Non-pigmented ciliary epithelial cell (primary cell): ENCODE measurements around the gene BAHD1.
A peak's percentile ranks its signal among the peaks of the same experiment; 100 is the strongest.

Experiments used
- DNase-seq: peaks from one replicate; pipeline ENCODE4 v3.0.0-alpha.2; 2010; ENCODE audit warnings: low read depth

BAHD1 gene

DNA sequence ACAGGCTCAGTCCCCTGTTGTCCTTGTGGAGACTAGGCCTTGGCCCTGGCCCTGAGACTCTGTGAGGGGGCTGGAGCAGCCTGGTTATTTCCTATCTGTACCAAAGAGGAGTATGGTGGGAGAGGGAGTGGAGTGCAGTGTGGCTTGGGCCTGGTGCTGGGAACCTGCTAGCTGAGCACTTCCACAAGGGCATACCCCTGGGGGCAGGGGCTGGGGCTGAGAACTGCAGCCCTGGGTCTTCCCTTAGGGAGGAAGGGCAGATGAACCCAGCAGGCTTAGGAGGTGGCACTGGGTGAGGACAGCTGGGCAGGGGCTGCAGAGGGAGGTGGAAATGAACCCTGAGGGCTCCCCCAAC lies 26.5 kb downstream of the BAHD1 start:
- DNase-seq: no peak

DNA sequence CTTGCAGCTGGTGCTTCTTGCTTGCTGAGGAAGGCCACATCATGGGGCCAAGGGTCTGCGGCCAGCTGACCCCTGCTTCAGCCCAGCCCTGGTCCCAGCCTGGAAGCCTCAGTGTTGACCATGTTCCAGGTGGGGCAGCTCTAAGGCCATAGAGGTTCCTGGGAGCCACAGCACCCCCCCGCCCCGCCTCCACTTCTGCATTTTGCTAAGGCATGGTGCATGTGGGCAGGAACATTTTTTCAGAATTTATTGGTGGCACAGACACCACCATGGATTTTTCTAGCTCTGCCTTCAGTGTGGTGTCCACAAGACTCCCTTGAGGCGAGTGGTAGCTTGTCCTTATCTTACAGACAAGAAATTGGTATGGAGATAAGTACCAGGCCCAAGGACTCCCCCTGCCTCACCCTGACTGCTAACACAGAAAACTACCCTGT lies 28.2 kb downstream of the BAHD1 start:
- no peak for DNase-seq

DNA sequence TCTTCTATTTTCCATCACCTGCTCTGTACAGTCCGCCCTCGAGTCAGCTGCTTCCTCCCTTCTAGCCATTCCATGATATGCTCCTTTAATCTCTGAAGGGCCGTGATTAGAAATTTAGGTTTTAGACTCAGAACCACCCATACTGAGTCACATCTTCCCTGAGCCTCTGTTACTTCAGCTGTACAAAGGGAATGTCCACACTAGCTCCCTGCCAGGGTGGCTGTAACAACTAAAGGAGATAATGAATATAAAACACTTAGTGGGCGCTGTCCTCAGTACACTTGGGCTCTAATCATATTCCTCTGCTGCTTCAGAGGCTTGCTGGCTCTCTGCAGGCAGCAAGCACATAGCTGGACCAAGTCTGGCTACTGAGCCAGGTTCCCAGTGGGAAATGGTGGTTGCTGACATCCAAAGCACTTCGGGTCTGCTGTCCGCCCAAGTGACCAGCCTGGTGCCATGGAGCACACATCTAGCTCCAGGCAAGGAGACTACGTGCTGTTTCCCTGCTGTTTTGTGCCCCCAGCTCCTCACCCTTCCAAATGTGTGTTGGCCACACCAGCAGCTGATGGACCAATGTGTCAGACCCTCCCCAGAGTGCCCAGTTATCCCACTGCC lies 29.1 kb downstream of the BAHD1 start:
- no peak for DNase-seq

DNA sequence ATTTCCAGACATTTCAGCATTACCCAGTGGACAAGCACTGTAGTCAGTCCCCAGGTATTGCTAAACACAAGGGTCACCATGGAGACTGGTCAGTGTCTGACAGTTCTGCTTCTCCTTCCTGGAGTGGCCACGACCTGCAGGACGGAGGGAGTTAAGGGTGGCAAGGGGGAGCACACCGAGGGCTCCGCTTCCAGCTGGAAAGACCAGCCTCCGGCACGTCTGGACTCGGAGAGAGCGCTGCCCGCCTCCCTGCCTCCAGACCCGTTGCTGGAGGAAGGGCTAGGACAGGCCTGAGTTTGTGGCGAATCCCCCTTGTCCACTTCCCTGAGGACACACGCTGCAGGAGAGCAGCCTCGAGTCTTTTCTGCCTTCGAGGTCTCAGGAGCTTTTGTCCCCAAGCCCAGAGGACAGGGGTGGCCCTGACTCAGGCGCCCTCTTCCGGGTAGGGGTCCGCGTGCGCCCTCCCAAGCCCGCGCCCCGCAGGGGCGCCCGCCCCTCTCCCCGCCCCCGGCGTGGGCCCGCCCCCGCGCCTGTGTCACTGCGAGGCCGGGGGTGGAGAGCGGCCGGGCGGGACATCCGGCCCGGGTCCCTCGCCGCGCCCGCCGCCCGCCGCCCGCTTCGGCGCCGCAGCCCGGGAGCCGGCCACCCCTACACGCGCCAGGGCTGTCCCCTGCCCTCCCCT lies 29.8 kb downstream of the BAHD1 start, which contains the start of gene CHST14:
Gene CHST14, plus strand, starts transcription at position 562 of the 682 bp plus-strand sequence. CDS start 230 bp downstream, outside the sequence.
- no peak for DNase-seq

DNA sequence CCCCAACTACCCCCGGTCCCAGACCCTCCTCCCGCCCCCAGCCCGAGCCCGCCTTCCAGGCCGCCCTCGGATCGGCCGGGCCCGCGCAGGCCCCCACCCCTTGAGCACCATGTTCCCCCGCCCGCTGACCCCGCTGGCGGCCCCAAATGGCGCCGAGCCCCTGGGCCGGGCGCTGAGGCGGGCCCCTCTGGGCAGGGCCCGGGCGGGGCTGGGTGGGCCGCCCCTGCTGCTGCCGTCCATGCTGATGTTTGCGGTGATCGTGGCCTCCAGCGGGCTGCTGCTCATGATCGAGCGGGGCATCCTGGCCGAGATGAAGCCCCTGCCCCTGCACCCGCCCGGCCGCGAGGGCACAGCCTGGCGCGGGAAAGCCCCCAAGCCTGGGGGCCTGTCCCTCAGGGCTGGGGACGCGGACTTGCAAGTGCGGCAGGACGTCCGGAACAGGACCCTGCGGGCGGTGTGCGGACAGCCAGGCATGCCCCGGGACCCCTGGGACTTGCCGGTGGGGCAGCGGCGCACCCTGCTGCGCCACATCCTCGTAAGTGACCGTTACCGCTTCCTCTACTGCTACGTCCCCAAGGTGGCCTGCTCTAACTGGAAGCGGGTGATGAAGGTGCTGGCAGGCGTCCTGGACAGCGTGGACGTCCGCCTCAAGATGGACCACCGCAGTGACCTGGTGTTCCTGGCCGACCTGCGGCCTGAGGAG lies 30.5 kb downstream of the BAHD1 start:
- DNase-seq: no peak

DNA sequence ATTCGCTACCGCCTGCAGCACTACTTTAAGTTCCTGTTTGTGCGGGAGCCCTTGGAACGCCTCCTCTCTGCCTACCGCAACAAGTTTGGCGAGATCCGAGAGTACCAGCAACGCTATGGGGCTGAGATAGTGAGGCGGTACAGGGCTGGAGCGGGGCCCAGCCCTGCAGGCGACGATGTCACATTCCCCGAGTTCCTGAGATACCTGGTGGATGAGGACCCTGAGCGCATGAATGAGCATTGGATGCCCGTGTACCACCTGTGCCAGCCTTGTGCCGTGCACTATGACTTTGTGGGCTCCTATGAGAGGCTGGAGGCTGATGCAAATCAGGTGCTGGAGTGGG lies 31.0 kb downstream of the BAHD1 start:
- DNase-seq: no peak

DNA sequence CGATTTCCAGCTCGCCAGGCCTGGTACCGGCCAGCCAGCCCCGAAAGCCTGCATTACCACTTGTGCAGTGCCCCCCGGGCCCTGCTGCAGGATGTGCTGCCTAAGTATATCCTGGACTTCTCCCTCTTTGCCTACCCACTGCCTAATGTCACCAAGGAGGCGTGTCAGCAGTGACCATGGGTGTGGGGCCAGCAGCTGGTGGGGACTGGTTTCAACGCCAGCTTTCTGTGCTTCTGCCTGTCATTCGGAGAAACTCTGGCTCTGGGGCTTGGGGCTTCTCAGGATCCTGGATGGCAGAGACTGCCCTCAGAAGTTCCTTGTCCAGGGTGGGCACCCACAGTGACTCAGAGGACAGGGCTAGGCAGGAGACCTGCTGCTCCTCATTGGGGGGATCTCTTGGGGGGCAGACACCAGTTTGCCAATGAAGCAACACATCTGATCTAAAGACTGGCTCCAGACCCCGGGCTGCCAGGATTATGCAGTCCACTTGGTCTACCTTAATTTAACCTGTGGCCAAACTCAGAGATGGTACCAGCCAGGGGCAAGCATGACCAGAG lies 31.5 kb downstream of the BAHD1 start:
- DNase-seq: no peak

DNA sequence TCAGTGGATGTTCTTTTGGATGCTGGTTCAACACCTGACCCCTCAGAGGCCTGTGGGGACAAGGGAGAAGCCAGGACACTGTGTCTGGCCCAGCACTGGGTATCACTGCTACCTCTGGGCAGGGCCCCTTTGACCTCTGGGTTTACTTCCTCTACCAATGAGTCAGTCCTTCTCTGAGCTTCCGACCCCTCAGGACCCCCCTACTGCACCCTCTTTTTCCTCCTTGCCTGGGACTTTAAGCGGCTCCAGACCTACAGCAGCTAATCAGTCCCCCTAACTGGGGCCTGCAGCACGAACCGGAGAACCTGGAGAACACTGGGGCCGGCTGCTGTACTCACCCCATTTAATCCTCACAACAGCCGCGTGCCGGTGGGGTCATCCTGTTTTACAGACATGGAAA lies 33.8 kb downstream of the BAHD1 start:
- no peak for DNase-seq

DNA sequence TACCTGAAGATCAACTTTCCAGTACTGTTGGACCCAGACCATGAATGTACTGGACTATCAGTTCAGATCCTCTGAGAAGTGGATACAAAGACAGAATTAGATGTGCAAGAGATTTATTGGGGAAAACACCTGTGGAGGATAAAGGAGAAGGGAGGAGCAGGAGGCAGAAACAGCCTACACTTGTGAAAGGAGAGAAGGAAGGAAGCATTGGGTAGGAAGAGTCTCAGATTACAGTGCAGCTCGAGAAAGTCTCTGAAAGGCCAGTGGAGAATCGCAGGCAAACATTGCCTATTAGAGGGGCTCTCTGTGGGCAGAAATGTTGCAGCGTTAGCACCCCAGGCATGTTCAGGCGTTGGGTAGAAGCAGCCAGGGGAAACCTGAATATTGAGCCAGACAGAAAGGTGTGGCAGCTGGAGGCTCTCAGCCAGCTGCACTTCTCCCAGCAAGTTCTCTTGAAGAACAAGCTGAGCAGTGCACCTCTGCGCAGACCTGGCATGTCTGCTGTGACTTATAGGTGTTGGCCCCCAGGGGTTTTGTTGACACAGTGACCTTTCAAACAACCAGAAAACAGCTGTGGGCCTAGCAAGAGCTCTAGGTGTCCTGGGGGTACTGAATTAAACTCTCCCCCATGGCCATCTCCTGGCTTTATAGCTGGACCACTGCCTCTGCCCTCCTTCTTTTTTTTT lies 37.0 kb downstream of the BAHD1 start:
- no peak for DNase-seq

DNA sequence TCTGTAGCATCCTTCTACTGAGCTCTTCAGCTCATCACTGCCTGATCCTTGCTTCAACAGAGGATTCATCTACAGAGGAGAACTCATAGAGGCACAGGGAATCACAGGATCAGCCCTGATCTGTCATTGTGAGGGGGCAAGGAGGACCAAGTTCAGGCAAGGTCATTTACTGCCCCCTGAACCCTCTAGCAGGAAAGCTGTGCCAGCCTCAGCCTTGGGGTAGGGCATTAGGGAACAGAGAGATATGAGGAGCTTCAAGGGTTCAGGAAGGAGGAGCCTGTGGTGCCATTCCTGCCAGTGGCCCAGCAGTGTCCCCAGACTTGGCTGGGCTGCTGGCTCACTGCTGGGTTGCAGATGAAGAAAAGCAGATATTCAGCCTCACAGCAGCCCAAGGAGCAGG lies 38.3 kb downstream of the BAHD1 start:
- no peak for DNase-seq

DNA sequence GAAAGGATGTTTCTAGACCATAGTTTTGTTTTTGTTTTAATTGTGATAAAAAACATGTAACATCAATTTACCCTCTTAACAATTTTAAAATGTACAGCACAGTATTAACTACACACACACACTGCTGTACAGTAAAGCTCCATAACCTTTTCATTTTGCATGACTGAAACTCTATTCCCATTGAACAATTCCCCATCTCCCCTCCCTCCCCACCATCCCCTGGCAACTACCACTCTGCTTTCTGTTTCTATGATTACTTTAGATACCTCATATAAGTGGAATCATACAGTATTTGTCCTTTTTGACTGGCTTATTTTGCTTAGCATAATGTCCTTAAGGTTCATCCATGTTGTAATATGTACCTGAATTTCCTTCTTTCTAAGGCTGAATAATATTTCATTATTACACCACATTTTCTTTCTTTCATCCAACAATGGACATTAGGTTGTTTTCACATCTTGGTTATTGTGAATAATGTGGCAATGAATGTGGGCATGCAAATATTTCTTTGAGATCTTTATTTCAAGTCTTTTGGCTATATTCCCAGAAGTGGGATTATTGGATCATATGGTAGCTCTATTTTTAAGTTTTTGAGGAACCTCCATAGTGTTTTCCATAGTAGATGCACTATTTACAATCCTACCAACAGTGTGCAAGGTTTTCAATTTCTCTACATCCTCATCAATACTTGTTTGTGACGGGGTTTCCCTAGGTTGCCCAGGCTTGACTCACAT lies 40.8 kb downstream of the BAHD1 start:
- no peak for DNase-seq

DNA sequence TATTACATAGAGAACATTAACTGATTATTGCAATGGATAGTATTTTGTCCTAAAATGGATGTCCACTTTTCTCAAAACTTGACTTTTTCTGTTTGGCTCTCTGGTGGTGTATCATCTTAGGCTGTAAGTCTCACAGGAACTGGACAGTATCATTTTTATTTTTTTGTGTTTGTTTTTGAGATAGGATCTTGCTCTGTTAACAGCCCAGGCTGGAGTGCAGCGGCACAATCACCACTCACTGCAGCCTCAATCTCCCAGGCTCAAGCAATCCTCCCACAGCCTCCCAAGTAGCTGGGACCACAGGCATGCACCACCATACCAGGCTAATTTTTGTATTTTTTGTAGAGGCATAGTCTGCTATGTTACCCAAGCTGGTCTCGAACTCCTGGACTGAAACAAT lies 43.2 kb downstream of the BAHD1 start:
- DNase-seq: no peak

DNA sequence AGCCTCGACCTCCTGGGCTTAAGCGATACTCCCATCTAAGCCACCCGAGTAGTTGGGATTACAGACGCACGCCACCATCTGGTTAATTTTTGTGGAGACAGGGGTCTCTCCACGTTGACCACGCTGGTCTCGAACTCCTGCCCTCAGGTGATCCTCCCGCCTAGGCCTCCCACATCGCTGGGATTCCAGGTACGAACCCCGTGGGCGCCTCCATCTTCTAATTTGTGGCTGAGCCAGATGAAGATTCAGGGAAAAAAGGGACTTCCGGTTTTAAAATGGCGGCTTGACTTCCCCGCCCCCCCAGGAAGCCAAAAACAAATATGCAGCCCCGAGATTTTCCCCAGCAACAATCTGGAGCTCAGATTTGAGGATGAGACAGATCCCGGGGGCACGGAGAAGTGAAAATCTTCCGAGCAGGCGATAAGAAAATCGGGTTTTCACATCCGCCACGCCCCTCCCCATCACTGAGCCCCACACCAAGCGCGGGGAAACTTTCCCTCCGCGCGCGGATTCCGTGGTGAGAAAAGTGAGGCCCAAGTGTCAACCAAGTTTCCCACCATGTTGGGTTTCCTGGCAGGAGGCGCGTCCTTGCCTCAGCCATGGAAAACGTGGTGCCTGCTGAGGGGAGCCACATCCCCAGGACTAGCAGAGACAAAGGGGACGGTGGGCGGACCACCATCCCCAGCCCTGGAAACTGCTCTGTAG lies 45.5 kb downstream of the BAHD1 start:
- DNase-seq: no peak

DNA sequence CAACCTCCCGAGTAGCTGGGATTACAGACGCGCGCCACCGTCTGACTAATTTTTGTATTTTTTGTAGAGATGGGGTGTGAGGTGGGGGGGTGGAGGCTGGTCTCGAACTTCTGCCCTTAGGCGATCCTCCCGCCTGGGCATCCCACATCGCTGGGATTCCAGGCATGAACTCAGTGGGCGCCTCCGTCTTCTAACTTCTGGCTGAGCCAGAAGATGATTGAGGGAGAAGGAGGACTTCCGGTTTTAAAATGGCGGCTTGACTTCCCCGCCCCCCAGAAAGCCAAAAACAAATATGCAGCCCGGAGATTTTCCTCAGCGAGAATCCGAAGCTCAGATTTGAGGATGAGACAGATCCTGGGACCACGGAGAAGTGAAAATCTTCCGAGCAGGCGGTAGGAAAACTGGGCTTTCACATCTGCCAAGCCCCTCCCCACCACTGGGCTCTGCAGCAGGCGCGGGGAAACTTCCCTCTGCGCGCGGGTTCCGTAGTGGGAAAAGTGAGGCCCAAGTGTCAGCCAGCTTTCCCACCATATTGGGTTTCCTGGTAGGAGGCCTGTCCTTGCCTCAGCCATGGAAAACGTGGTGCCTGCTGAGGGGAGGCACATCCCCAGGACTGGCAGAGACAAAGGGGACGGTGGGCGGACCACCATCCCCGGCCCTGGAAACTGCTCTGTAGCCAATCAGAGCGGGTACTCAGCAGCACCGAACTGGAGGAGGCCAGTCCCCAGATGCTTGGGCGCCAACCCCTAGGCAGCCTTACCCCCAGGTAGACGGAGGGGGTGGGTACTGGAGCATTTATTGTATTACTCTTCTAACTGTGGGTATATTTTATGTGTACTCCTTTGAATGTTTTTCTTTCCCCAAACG lies 47.3 kb downstream of the BAHD1 start:
- DNase-seq: no peak

DNA sequence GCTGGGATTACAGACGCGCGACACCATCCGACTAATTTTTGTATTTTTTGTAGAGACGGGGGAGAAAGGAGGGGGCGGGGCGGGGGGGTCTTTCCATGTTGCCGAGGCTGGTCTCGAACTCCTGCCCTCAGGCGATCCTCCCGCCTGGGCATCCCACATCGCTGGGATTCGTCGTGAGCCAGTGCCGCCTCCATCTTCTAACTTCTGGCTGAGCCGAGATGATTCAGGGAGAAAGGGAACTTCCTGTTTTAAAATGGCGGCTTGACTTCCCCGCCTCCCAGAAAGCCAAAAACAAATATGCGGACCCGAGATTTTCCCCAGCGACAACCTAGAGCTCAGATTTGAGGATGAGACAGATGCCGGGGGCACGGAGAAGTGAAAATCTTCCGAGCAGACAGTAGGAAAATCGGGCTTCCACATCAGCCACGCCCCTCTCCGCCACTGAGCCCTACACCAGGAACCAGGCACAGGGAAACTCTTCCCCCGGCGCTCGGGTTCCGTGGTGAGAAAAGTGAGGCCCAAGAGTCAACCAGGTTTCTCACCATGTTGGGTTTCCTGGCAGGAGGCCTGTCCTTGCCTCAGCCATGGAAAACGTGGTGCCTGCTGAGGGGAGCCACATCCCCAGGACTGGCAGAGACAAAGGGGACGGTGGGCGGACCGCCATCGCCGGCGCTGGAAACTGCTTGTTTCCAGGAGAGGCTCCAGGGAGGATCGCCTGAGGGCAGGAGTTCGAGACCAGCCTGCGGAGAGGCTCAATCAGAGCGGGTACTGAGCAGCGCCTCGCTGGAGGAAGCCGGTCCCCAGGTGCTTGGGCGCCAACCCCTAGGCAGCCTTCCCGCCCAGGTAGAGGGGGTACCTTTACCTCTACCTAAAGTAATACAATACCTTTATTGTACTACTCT lies 48.8 kb downstream of the BAHD1 start:
- DNase-seq: no peak

DNA sequence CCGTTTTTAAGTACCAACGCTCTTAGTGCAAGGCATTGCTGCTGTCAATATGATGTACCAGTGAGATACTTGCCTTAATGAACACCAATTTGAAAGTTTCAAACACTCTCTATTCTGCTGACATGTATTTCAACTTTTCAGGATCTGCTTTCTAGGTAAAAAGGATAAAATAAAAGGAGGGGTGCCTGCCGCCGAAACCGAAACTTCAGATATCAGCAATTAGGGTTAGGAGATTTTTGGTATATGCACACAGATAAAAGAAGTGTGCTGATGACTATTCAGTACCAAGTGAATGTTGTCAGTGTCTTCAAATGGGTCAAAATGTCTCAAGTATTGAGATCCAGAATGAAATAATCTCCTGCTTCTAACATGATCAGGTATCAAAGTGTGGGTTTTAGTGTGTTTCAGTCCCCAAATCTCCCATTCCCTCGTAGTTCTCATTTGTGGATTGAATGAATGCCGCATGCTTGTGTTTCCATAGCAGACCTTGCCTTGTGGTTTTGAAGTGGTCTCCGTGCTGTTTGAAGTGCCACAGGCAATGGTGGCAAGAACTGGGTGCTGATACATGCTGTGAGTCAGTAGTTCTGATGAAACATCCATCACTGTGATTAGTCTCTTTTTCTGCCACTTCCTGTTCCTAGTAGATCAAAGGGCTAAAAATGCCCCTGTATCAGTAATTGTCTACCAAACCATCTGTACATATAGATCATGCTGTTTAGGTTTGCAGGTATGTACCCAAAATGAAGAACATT lies 52.5 kb downstream of the BAHD1 start:
- DNase-seq: no peak

DNA sequence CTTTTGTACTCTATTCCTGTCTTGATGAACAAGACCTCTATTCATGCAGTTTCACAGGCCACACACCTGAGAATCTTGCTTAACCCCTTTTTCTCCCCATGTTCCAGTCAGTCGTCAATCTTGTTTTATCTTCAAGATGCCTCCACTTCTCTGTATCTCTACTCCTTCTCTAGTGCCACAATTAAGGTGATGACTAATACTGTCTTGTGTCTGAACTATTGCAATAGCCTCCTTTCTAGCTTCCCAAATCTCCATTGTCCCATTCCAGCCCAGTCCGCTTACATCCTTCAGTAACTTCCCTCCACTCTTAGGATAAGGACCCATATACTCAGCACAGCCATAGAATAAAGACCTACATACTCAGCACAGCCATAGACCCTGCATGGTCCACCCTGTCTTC lies 54.8 kb downstream of the BAHD1 start:
- no peak for DNase-seq

DNA sequence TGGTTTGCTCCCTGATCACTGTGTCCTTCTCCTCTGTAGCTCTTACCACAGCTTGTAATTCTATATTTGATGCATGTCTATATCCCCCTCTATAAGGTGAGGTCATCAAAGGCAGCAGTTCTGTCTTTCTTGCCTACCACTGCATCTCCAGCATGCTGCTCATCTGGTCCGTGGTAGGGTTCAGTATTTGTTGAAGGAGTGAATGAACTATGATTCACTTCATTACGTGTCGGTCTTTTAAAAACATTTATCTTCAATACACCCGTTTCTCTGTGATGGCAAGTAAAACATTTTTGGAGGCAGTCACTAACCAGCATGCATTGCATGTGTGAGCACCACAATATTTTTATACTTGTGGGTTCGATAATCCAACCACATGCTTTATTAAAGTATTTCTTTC lies 57.7 kb downstream of the BAHD1 start:
- DNase-seq: peak; percentile 37

DNA sequence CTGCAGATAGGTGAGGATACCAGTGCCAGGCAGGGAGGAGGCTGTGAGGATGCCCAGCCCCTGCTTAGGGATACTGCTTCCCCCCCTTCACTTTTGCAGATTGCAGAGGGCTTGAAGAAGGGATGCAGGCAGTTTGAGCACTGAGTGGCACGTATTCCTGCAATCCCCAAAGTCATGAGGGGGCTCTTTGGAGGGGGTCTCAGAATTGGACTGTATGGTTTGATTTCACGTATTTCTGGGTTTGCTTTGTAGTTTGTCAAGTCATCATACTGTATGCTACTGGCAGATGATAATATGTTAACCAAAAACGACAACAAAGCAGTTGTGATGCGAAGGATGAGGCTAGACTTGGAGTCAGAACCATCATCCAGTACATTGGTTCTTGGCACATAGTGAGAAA lies 58.1 kb downstream of the BAHD1 start:
- DNase-seq: no peak
